Middle frontal gyrus (tissue), 1 donor: ENCODE results near the gene TSC22D3.
A peak's percentile ranks its signal among the peaks of the same experiment; 100 is the strongest.

Experiments used
- DNase-seq: peaks from one replicate; pipeline ENCODE4 v3.0.0-alpha.2; 2015; ENCODE audit warnings: low spot score; ENCODE audit errors: extremely low spot score

TSC22D3 gene

GRCh38 chrX:107730991-107731766 lies 44.4 kb downstream of the TSC22D3 start:
- DNase-seq = no peak

DNA sequence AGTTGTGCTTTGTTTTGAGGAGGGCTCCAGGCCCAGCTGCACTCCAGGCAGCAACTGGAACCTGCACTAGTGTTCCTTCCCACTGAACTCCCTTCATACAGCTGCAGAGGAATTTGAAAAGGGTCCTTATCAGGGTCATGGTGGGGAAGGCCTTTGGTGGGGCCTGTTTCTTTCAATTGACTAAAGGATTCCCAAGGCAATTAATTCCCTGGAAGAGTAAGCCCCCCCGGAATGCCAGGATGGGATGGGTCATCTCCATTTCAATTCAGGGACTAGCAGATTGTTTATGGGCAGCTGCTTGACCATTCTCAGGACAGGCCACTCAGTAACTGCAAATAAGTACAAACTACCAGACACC lies 45.3 kb downstream of the TSC22D3 start:
- DNase-seq = no peak

- DNase-seq = no peak
Measured at GRCh38 chrX:107729558-107730297, 45.9 kb downstream of the TSC22D3 start.

DNA sequence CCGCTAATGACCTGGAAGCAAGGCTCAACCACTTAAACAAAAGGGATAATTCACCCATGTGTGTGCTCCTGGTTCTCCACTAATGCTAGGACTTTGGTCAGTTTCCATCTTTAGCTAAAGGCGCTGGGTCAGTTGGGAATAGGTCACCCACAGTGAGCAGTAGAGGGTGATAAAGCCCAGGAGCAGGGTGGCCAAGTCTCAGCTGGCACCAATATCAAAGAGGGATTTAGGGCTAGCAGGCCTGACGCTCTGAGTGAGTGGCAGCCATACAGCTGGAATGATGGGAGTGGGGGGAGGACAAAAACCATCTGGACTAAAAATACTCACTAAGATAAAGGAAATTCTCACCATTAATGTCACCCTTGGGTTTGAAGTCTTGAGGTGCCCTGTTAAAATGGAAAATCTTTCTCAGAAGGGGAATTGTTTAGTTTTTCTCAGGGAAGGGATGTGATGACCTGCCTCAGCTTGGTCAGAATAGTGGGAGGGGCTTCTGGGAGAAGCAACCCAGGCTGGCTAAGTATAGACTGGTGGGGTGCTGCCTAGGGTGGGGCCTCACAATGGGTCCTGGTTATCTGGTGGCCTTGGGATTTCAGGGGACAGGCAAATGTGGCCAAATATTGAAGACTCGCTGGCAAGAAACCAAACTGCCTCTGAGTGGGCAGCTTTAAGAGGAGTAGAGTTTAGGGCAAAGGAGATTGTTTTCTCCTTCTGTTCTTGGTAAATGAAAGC lies 47.1 kb downstream of the TSC22D3 start:
- DNase-seq = no peak

DNA sequence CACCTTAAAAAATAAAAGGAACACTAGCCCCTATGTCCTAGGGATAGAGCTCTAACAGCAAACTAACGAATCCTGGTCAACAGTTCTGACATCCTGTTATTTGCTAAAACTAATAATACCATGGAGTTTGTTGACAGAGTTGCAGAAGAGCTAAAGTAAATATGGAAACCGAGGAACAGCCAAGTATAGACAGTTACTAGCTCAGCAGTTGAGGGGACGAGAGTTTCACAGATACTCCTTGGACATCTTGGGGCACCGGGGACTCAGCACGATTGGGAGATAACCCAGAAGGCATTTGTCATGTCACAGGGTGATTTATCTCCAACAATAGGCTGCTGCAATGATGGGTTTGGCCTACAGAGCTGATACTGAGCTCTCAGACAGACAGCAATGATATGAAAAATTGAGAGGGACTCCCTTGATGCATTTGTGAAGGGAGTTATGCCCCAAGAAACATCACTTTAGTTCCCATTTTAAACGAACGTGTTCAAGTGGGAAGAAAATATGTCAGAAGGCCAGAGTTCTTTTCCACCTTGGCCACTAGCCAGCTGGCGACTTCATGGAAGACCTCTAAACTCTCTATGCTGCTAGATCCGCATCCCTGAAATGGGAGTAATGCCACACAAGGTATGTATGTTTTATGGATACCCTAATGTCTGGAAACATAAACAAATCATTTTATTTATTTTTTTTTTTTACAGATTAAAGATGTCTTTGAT lies 48.6 kb downstream of the TSC22D3 start:
- DNase-seq = no peak

DNA sequence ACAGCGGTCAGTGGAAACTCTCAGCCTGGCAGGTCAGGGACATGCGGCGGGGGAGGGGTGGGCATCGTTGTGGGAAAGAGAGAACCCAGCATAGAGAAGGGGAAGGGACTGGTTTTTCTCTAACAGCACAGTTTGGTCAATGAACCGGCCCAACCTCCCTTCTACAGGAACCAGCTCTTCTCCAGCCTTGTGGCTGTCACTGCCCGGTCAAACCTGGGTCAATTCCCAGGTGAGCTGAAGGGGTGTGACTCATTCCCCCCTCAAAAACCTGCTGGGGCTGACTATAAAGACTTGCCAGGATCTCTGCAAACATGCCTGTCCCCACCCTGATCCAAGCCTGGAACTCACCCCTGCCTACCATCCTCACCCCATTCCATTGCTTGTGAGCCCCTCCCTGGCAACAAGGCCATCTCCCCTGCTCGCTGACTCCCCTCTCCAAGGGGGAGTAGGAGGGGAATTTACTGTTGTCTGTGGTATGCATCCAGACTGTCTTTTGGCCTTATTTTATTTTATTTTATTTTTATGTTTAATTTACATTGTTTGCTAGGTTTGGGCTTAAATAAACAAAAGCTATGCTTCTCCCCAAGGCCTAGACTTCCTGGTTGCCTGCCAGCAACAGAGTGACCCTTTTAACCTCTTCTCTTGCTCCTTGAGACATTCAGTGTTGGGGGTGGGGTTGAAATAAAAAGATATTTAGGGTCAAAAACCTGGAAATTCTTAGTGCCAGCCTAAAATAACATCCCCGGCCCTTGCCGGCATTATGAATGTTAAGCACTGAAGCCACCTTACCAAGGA lies 49.6 kb downstream of the TSC22D3 start:
- DNase-seq = no peak

DNA sequence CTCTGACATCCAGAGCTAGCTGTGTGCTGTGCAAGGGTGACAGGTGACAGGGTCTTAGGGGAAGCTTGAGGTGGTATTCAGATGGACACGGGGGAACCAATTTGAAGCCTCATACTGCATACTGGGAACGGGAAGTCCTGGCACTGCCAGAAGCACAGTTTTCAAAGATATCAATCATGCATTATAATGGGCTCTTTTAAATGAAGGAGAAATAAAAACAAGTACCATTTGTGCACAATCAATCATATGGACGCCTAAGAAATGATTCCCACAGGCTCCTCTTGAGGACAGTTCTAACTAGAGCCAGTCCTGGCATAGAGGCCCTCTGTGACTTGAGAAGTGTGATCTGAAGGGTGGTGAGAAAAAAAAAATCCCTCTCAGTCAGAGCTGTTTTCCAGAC lies 50.9 kb downstream of the TSC22D3 start:
- no peak for DNase-seq

DNA sequence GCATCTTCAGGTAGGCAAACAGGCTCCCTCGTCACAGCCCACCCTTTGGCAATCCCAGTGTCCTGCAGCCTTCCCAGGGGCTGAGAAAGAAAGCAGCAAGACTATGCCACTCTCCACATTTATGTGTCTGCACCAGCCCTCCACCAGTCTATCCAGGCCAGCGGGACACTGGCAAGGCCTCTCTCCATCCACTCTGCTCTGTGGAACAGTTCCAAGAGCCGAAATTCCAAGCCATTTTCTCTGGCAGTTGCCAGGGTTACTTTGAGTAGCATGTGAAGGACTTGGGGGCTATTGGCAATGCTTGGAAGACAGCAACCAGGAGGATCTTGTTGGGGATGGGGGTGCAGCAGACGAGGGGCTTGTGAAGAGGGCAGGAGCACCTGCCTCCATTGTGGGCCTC lies 52.1 kb downstream of the TSC22D3 start:
- DNase-seq = no peak

DNA sequence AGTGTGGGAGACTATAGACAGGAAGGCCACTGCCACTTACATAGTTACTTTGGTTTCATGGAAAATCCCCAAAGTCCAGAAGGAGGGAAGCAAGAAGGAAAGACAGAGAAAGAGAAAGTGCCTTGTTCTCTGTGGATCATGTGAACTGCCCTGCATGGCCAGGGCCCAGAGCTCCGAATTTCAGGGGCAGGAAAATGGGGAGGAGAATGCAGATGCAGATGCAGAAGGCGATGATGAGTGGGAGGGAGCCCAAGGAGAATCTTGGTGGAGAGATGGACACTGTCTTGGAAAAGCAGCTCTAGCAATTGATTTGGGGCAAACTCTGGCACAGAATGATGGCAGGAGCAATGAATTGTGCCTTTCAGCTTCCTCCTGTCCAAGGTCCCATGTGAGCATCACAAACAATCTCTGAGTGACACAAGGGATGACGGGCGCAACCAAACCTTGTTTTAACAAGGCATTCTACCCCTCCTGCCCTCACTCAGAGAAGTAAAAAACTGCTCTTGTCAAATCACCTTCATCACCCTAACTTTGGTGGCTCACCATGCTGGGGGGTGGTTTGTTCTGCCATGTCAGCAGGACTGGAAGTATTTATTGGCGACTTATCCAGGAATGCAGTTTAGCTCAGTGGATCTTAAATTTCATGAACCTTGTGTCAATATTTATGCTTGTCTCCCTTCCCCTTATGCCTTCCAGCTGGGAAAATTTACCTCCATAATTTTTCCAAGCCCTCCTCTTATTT lies 53.5 kb downstream of the TSC22D3 start:
- no peak for DNase-seq

GRCh38 chrX:107721318-107721717 lies 54.3 kb downstream of the TSC22D3 start:
- no peak for DNase-seq

GRCh38 chrX:107718156-107718621 lies 57.4 kb downstream of the TSC22D3 start:
- peak; percentile 68 for DNase-seq

GRCh38 chrX:107716816-107717700 lies 58.5 kb downstream of the TSC22D3 start:
- DNase-seq = peak; percentile 61

DNA sequence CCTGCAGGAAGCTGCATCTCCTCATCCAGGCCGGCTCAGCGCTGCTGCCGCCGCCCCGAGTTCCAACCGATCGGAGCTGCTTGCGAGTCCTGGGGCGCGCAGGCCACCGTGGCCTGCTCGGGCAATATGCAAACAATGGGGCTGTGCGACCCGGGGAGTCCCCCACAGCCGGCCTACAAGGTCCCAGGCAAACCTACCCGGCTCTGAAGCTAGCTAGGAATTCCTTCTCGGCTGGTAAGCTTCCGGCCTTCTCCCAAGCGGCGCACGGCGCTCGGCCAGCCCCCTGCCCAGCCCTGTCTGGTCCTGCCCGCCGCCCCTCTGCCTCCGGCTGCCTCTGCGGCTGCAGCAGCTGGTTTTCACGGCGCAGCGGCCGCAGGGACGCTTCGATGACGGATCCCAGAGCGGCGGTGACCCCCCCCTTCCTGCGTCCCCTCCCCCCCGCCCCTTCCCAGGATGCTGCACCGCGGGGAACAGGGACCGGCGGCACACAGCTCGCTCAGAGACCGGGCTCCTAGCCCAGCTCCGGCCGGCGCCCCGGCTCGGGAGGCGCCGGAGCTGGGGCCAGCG lies 59.4 kb downstream of the TSC22D3 start:
- DNase-seq = no peak

- DNase-seq = no peak
Measured at GRCh38 chrX:107715331-107716117, 60.1 kb downstream of the TSC22D3 start.

- DNase-seq = no peak
Measured at GRCh38 chrX:107714206-107714891, 61.2 kb downstream of the TSC22D3 start.

DNA sequence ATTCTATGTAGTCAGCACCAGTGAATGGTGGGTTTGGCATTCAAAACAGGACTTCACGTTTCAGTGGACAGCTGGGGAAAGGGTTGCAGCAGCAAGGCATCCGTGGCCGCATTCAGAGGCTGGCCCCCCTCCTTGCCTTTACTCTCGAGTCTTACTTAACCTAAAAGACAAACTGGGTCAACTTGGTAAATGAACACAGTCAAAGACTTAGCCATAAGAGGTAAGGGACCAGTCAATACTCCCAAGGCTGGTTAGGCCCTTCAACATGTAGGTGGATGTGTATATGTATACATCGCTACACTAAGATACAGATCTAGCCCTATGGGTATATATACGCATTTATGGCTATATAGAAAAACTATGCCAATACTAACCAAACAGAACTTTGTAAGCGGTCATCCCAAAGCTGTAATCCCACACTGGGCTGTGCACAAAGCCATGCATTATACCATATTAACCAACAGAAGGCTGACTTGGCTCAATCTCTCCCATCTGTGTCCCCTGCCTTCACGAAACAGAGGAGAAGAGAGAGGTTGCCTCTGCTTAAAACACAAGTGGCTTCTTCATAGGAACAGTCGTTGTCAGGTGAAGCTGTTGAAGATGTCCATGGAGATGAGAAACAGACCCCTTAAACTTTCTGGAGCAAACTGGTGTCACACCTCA lies 61.9 kb downstream of the TSC22D3 start:
- no peak for DNase-seq

DNA sequence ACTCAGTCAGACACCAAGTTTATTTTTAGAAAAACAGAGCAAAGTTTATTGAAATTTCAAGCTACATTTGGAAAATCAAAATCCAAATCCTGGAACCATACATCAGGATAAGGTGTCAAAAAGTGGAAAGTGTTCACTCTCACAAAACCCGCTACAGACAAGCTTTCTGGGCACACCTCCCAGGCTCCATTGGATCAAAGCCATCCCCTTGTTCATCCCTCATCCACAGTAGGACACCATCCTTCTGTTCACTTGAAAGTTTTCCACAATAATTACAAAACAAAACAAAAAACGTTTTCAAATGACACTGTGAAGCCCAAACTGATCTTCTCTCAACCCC lies 62.4 kb downstream of the TSC22D3 start:
- DNase-seq = no peak
